ENCODE data around the gene NEUROG1.
"Not testable (repeated sequence)": the region's sequence is repeated elsewhere in the genome, so short reads cannot be mapped to it uniquely, and the experiment has no call there.

Gene NEUROG1

GRCh38 chr5:135497971-135498636 is 37.7 kb downstream of the NEUROG1 start:
- Histone ChIP-seq H3K4me1 (ENCODE audit: insufficient read depth, low read length, poor library complexity, severe bottlenecking) (no peaks in the 10 kb centered on the region), H3K9me3 (ENCODE audit: insufficient read depth, low read depth, low read length) (no peaks in the 10 kb centered on the region), H3F3A (ENCODE audit: low read depth) (no peaks in the 10 kb centered on the region), H4K20me1 (ENCODE audit: insufficient read depth, low read length, poor library complexity, severe bottlenecking) (no peaks in the 10 kb centered on the region), H3K4me3 (ENCODE audit: low read length, poor library complexity, severe bottlenecking) (no peak overlapping the region), H3K27me3 (ENCODE audit: insufficient read depth, low read length, poor library complexity, severe bottlenecking) (no peaks in the 10 kb centered on the region), H3K9ac (ENCODE audit: low read depth, low read length, poor library complexity, severe bottlenecking) (no peak overlapping the region), H3K36me3 (ENCODE audit: insufficient read depth, low read length) (no peaks in the 10 kb centered on the region), H3K9me2 (replicated peaks; ENCODE audit: low read depth, low read length) (no peaks in the 10 kb centered on the region), H3K79me2 (ENCODE audit: insufficient read depth, low read length) (no peaks in the 10 kb centered on the region), H2AFZ (ENCODE audit: low read length) (no peak overlapping the region), H3K4me2 (ENCODE audit: low read depth, low read length, poor library complexity, severe bottlenecking) (no peak overlapping the region)
- TF ChIP-seq EZH2phosphoT487 (IDR thresholded peaks at IDR 0.05; ENCODE audit: borderline replicate concordance) (no peak), CTCF (conservative IDR thresholded peaks at IDR 0.05; ENCODE audit: low read length) (no peak)

GRCh38 chr5:135495531-135495930 is 40.2 kb downstream of the NEUROG1 start:
- not testable (repeated sequence) for H3K79me2 ChIP-seq (ENCODE audit: insufficient read depth, low read length); H3K9ac ChIP-seq (ENCODE audit: low read depth, low read length, poor library complexity, severe bottlenecking); H3K9me2 ChIP-seq (replicated peaks; ENCODE audit: low read depth, low read length); H2AFZ ChIP-seq (ENCODE audit: low read length); H3K9me3 ChIP-seq (ENCODE audit: insufficient read depth, low read depth, low read length); H3K4me3 ChIP-seq (ENCODE audit: low read length, poor library complexity, severe bottlenecking); H3K36me3 ChIP-seq (ENCODE audit: insufficient read depth, low read length); H3K27me3 ChIP-seq (ENCODE audit: insufficient read depth, low read length, poor library complexity, severe bottlenecking); H3K4me2 ChIP-seq (ENCODE audit: low read depth, low read length, poor library complexity, severe bottlenecking); H3F3A ChIP-seq (ENCODE audit: low read depth); H3K4me1 ChIP-seq (ENCODE audit: insufficient read depth, low read length, poor library complexity, severe bottlenecking); H4K20me1 ChIP-seq (ENCODE audit: insufficient read depth, low read length, poor library complexity, severe bottlenecking)

- H3K4me1 ChIP-seq (ENCODE audit: insufficient read depth, low read length, poor library complexity, severe bottlenecking), result no peaks in the 10 kb centered on the region
- H3K27me3 ChIP-seq (ENCODE audit: insufficient read depth, low read length, poor library complexity, severe bottlenecking), result no peaks in the 10 kb centered on the region
- H3K4me3 ChIP-seq (ENCODE audit: low read length, poor library complexity, severe bottlenecking), result no peak overlapping the region
- H4K20me1 ChIP-seq (ENCODE audit: insufficient read depth, low read length, poor library complexity, severe bottlenecking), result no peaks in the 10 kb centered on the region
- TF ChIP-seq EZH2phosphoT487 (IDR thresholded peaks at IDR 0.05; ENCODE audit: borderline replicate concordance) (no peak), CTCF (conservative IDR thresholded peaks at IDR 0.05; ENCODE audit: low read length) (no peak)
- no peaks in the 10 kb centered on the region for H3K79me2 ChIP-seq (ENCODE audit: insufficient read depth, low read length)
- no peaks in the 10 kb centered on the region for H3K9me2 ChIP-seq (replicated peaks; ENCODE audit: low read depth, low read length)
- H3K9me3 ChIP-seq (ENCODE audit: insufficient read depth, low read depth, low read length), result no peaks in the 10 kb centered on the region
- H3K4me2 ChIP-seq (ENCODE audit: low read depth, low read length, poor library complexity, severe bottlenecking), result no peak overlapping the region
- no peak overlapping the region for H3K9ac ChIP-seq (ENCODE audit: low read depth, low read length, poor library complexity, severe bottlenecking)
- no peak overlapping the region for H2AFZ ChIP-seq (ENCODE audit: low read length)
- H3K36me3 ChIP-seq (ENCODE audit: insufficient read depth, low read length), result no peaks in the 10 kb centered on the region
- H3F3A ChIP-seq (ENCODE audit: low read depth), result no peaks in the 10 kb centered on the region
Observed at GRCh38 chr5:135494196-135494595, 41.6 kb downstream of the NEUROG1 start.

Data from Loucy (cell line).